GM18867 (cell line): ENCODE measurements around the gene TSHZ2.
"Not testable (repeated sequence)": the region's sequence is repeated elsewhere in the genome, so short reads cannot be mapped to it uniquely, and the experiment has no call there.

ENCODE experiments used
- ATAC-seq: cut with Tn5 transposase; IDR thresholded peaks from one replicate; pipeline ENCODE4 v1.9.1; 2021; ENCODE audit warnings: mild to moderate bottlenecking, moderate library complexity; ENCODE audit not compliant: unreplicated experiment

The TSHZ2 gene

DNA sequence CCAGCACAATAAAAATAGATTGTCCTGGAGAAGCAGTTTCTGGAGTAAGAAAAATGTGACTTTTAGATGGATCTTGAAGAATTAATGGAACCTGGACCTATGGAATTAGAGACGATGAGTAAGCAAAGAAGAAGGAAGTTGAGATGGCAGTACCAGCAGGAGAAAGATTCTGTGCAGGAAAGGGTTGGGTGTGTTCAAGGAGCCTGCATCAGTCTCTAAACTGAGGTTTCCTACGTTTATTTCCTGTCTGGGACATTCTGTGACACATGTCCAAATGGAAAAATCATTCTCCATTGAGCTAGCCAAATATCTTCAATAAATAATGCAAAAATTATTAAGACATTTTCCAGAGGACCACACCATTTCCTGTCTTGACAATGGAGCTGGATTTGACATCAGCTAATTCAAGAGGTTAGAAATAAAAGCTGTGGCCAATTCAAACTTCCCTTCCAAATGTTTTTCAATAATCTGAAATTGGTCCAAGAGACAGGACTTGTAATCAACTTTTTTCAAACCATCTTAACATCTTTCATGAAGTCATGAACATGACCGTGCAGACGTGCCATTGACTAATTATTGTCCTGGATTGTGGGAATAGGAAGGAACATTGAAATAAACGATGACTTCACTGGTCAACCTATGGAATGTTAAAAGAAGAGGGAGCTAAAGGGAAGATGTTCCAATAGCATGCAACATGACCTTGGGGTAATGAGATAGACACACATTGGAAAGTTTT is 423.2 kb downstream of the TSHZ2 start:
- no peak for ATAC-seq

DNA sequence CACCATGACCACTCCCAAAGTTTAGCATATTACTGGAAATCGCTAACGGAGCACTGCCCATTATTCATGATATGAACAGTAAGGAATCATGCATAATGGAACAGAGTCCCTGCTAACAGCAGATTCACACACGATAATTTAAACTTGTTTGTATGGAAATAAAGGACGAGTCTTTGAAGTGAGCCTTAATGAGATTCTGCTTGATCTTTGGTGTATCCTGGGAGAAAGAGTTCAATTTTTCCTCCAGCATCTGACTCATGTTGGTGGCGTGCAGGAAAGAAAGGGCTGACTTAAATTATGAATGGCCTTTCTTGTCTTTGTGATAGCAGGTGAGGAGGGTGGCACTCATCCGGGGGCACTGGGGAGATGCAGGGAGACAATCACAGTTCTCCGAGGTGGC is 426.9 kb downstream of the TSHZ2 start:
- no peak for ATAC-seq

DNA sequence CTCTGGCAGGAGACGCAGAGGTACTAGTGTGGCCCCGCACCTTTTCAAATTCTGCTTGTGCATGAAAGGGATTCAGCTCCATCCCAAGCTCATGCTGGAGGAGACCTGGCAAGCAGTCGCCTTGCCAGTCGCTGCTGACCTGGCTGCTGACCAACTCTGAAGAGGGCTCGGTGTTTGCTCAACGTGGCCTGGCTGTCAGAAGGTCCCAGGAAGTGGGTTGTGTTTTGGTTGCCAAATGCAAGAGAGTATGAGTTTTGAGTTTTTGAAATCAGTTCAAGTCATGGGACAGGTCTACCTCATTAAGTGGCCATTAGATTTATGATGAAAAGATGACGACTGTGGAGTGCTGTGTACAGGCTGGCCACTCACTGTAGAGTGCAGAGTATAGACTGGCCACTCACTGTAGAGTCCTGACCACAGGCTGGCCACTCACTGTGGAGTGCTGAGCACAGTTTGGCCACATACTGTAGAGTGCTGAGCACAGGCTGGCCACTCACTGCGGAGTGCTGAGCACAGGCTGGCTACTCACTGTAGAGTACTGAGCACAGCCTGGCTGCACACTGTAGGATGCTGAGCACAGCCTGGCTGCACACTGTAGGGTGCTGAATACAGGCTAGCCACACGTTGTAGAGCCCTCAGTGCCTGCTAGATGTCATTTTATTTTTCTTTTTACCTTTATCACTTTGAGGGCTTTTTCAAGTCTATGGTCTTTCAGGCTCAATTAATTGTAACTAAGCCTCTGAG is 427.6 kb downstream of the TSHZ2 start:
- no peak for ATAC-seq

- ATAC-seq, result no peak
Measured at GRCh38 chr20:53402233-53403005, 430.3 kb downstream of the TSHZ2 start.

DNA sequence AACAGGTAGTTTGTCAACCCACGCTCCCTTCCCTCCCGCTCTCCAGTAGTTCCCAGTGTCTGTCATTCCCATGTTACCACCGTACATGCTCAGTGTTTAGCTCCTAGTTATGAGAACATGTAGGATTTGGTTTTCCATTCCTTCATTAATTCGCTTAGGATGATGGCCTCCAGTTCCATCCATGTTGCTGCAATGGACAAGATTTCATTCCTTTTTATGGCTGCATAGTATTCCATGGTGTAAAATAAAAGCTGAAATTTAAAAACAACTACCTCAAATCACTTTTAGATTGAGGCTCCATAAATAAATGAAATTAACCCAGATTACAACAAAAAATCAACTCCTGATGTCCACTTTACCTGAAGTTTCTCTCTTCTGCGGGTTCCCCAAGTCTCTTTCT is 430.9 kb downstream of the TSHZ2 start:
- ATAC-seq, result no peak

DNA sequence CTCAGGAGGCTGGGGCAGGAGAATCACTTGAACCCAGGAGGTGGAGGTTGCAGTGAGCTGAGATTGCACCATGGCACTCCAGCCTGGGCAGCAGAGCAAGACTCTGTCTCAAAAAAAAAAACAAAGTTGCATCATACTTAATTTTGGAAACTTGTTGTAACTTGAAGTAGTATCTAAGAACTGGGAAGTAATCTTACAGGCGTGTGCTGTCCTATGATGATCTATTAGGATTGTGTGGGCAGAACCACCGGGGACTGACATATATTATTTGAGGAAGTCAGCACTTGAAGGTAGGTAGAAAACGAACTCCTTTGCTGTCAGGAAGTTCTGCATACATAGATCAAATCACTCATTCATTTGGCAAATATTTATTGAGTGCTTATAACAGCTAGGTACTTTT is 433.0 kb downstream of the TSHZ2 start:
- ATAC-seq, result no peak

DNA sequence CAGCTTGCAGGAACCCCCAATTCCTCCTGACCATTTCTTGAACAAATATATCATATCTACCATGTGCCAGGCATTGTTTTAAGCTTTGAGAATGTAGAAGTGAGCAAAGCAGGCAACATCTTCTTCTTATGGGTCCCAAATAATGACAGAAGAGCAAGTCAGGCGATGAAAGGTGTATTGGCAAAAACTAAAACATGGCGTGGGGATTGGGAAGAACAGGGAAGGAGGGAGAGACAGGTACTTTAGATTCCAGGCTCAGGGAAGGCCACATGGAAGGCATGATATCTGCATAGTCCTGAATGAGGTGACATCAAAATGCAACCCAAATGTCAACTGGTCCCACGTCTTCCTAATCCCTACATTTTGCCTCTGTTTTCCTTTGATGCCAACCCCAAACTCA is 434.4 kb downstream of the TSHZ2 start:
- ATAC-seq, result no peak

DNA sequence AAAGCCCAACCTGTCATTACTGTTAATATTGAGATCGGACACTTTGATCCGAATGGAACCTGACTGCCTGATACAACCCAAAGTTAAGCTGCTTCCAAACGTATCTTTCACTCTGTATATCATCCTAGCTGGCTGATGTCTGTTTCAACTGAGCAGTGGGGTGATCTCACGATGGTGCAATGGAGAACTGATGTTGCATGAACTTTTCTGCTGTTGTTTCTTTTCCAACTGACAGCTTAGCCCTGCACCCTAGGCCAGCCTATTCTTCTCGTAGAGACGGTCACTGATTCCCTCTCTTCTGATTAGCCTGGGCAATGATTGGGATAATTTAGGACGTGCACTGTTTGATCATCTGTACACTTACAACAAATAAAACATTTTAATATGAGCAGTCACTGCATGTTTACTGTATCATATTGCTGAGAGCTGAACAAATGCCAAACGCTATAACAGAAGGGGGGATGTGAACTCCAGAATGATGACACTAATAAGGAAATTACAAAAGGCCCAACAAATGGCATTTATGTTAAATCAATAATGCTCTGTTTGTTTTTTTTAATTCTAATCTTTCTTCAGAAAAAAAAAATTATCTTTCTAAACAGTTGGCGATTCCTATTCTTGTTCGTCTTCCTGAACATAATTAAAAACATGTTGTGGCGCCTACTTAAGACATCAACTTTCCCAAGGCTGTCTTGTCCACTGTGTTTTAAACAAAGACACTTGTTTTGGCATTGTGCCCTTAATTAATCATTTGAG is 436.7 kb downstream of the TSHZ2 start:
- no peak for ATAC-seq

DNA sequence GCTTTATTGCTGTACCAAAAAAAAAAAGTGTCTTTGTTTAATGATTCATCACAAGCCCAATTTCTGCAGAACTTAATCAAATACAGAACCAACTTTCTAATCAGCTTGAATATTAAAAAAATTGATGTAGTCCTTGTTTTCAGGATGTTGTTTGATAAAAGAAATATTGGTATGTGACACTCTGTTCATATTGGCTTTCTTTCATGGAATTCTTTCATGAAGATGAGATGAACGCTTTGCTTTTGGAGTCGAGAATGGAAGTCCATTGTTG is 437.2 kb downstream of the TSHZ2 start:
- ATAC-seq, result no peak

DNA sequence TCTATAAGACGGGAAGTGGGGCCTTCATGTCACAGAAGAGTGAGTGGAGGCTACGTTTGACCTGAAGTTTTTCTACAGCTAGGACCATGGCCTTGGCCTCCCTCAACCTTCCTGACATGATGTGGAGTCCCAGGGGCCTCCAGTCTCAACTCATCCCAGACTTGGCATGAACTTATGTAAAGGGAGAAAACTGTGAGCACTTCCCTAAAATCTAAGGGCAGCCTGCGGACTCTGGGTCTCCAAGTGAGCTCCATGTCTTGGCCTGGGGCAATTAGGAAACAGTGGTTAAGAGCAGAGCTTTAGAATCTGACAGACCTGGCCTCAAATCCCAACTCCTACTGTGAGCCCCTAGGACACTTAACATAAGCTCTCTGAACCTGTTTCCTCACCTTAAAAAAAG is 439.0 kb downstream of the TSHZ2 start:
- no peak for ATAC-seq

- ATAC-seq, result no peak
Measured at GRCh38 chr20:53411891-53412290, 439.7 kb downstream of the TSHZ2 start.

DNA sequence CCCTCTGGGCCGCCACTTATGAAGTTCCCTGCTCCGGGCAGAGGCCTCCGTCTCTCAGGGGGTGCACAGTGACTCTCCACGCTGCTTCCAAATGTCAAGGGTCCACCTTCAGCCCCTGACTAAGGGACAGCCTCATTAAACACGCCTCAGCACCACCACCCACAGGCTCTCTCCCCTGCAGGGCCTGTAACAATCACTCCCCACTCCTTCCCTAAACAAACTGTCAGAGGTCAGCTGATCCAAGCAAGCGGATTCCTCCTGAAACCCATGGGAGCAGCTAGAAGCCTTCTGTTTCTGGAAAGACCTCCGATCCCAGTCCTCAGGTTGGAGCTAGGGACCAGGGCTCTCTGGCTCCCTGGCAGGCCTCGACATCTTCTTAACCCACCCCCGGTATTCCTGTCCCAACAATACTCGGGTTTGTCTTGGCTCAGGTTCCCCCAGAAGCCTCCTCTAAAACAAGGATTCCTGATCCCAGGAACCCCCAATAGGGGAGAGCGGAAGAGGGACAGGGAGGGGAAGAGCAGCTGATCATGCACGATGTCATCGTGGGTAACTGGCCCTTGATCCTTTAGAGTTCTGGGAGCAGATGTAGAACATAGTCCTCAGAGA is 440.5 kb downstream of the TSHZ2 start:
- no peak for ATAC-seq

GRCh38 chr20:53413186-53413631 is 441.1 kb downstream of the TSHZ2 start:
- ATAC-seq, result peak; percentile 89

GRCh38 chr20:53413845-53414244 is 441.7 kb downstream of the TSHZ2 start:
- ATAC-seq, result not testable (repeated sequence)

DNA sequence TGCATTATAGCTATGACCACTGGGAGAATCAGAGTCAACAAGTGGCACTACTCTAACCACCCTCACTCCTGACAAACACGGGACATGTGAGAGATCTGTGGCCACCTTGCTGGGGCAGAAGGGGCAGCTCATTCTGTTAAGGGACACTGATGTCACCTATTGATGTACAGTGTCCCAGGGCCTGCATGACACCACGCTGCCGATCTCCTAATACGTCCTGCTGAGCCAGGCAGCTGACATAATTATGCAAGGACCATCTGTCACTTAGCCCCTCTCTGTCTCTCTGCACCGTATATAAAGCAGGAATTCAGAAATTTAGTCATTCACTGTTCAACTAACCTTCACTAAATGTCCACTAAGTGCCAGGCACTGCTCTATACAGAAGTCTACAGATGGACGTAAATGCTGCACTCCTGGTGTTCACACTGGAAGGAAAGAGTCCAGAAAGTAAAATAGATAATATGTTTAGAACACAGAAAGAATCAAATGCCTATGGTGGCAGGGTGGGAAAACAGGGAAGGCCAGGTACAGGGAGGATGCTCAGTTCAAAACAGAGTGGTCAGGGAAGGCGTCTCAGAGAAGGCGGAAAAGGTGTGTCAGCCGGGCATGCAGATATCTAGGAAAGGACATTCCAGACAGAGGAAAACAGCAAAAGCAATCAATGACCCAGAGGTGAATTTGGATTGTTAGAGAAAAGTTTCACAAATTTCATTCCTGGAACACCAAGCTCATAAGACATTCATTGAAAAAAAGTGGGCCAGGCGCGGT is 447.7 kb downstream of the TSHZ2 start:
- ATAC-seq, result no peak

DNA sequence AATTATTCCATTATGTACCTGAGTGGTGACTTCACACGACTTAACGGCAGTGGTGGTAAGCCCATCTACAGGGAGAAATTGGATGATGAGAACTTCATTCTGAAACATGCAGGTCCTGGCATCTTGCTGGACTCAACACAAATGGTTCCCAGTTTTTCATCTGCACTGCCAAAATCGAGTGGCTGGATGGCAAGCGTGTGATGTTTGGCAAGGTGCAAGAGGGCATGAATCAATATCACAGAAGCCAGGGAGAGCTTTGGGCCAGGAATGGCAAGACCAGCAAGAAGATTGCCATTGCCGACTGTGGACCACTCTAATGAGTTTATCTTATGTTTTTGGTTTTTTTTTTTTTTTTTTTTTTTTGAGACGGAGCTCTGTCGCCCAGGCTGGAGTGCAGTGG is 449.2 kb downstream of the TSHZ2 start:
- ATAC-seq, result no peak

DNA sequence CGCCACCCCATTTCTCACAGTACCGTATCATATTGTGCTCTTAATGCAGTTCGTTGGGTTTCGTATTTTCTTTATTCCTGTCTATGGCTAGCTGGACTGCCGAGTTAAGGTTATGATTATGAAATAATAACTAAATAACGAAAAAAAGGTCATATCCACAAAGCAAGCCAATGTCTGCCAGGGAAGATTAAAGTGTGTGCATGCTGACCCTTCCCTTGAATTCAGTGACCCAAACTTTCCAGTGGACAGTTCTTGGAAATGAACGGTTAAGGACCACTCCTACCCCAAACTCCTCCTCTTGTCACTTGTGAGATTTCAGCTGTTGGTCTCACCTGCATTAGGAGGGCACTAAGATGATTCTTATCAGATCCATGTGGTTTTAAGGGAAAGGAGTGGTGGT is 449.9 kb downstream of the TSHZ2 start:
- no peak for ATAC-seq

DNA sequence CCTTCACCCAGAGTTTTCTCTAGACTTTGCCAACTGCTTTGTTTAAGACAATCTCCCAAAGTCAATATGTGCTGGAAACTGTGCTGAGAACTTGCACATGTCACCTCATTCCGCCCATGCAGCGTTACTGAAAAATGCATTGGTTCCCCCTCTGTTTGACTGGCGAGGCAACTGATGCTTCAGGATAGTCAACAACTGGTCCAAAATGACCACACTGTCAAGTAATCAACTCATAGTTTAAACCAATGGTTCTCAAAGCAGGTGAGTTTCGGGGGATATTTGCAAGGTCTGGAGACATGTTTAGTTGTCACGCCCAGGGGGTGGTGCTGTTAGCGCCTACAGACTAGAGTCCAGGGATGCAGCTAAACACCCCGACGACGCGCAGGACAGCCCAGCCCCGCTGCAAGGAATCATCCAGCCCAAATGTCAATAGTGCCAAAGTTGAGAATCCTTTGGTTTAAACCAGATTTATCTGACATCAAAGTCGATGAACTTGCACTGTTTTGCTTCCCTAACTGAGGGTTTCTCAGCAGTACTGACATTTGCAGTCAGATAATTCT is 451.5 kb downstream of the TSHZ2 start:
- ATAC-seq, result no peak

DNA sequence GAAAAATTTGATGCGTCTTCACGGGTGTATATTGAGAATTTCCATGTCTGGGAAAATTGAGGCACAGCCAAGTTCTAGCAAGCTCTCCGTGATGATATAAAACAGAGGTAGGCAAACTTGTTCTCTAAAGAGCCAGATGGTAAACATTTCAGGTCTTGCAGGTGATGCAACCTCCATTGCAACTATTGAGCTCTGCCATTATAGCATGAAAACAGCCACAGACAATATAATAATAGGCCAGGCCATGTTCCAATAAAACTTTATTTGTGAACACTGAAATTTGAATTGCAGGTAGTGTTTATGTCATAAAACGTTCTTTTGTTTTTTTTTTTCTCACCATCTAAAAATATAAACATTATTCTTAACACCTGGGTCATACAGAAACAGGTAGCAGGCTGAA is 453.3 kb downstream of the TSHZ2 start:
- no peak for ATAC-seq

GRCh38 chr20:53425941-53426340 is 453.8 kb downstream of the TSHZ2 start:
- ATAC-seq, result no peak
